Thyroid gland (tissue), 4 donors: ENCODE measurements around the gene FGF22. TPM values are rescaled to one million over a fixed set of nuclear protein-coding genes. Genes with fewer than 3 reads are reported as not detected.
"Not testable (repeated sequence)": the region's sequence is repeated elsewhere in the genome, so short reads cannot be mapped to it uniquely, and the experiment has no call there.

Experiments used
- DNase-seq, 2 donors: peaks; one replicate each; pipeline ENCODE4 v3.0.0-alpha.2; 2019
- H3K27ac ChIP-seq, 3 donors: fragments of 200-600 bp; sonication (generic); 1 replicate in 2 of 3; 2 replicates in 1 of 3; pipeline ENCODE4 v1.5.1; 2016 to 2019; ENCODE audit warnings: mild to moderate bottlenecking in 1 of 3, moderate library complexity in 1 of 3
- H3K27me3 ChIP-seq: fragments of 200-600 bp; sonication (generic); one replicate; pipeline ENCODE4 v1.5.1; 2019
- H3K36me3 ChIP-seq, 2 donors: fragments of 200-600 bp; sonication (generic); one replicate each; pipeline ENCODE4 v1.5.1; 2016 to 2019
- H3K4me1 ChIP-seq, 2 donors: fragments of 200-600 bp; sonication (generic); one replicate each; pipeline ENCODE4 v1.5.1; 2017 to 2019
- H3K4me3 ChIP-seq, 3 donors: fragments of 200-600 bp; sonication (generic); replicated peaks in 1 of 3; 1 replicate in 2 of 3; 2 replicates in 1 of 3; pipeline ENCODE4 v1.5.1; 2016; ENCODE audit warnings: mild to moderate bottlenecking in 1 of 3
- H3K9me3 ChIP-seq: fragments of 200-600 bp; sonication (generic); one replicate; pipeline ENCODE4 v1.5.1; 2017
- CTCF ChIP-seq, 6 experiments: fragments of 200-600 bp in 3 of 6; fragments of 450-650 bp in 3 of 6; sonication (generic) in 3 of 6; IDR thresholded peaks; one replicate each; pipeline ENCODE4 v1.5.1; 2016 to 2019; ENCODE audit warnings: antibody characterized with exemption in 6 of 6, mild to moderate bottlenecking in 2 of 6, inconsistent platforms in 1 of 6, moderate library complexity in 1 of 6
- POLR2A ChIP-seq, 2 donors: fragments of 450-650 bp; IDR thresholded peaks; one replicate each; pipeline ENCODE4 v1.6.1; 2017; ENCODE audit warnings: antibody characterized with exemption in 2 of 2, mild to moderate bottlenecking in 2 of 2, moderate library complexity in 1 of 2
- WGBS, 2 donors: methylation state at CpG; one replicate each; pipeline ENCODE4 v1.1.5; 2017; 5-methylcytosine and 5-hydroxymethylcytosine counted together
- intact Hi-C: fragments of 100-400 bp; cut with DNase I; formaldehyde crosslinking; loops from one replicate; pipeline ENCODE4 v1.15.1; 2023
- total RNA-seq, 4 donors: library from RNA; depleted of rRNA; stranded (reverse); fragments of >200 nt; gene quantifications; one replicate each; pipeline ENCODE4 v1.2.3, GENCODE V29; 2016

Gene FGF22
- total RNA-seq, 4 donors from 2014 or later, result not detected

GRCh38 chr19:601790-602189 is 37.9 kb upstream of the FGF22 start:
- Histone ChIP-seq H3K27ac (no peak overlapping the region), H3K4me3 (no peak overlapping the region), H3K36me3 (no peaks in the 10 kb centered on the region), H3K27me3 (no peaks in the 10 kb centered on the region), H3K4me1 (no peaks in the 10 kb centered on the region), H3K9me3 (no peaks in the 10 kb centered on the region)
- WGBS, 2 donors, result 89 to 90% methylated on average over 25 of the region's 25 CpGs
- intact Hi-C loops, result no loop called here
- TF ChIP-seq CTCF (IDR thresholded peaks at IDR 0.05), result no peak
- DNase-seq, result no peak

GRCh38 chr19:602391-603301 is 37.0 kb upstream of the FGF22 start:
- TF ChIP-seq POLR2A (IDR thresholded peaks at IDR 0.05) (no peak), CTCF (IDR thresholded peaks at IDR 0.05) (no peak)
- H3K4me3 ChIP-seq, result no peak overlapping the region
- intact Hi-C loops, result no loop called here
- H3K36me3 ChIP-seq, result no peaks in the 10 kb centered on the region
- no peaks in the 10 kb centered on the region for H3K9me3 ChIP-seq
- WGBS, 2 donors, result 82 to 87% methylated on average over 26 to 27 of the region's 35 CpGs
- H3K4me1 ChIP-seq, result no peaks in the 10 kb centered on the region
- DNase-seq, result no peak
- H3K27me3 ChIP-seq, result no peaks in the 10 kb centered on the region
- no peak overlapping the region for H3K27ac ChIP-seq

GRCh38 chr19:603302-603639 is 36.4 kb upstream of the FGF22 start:
- H3K4me1 ChIP-seq, DNase-seq, intact Hi-C loops, H3K27me3 ChIP-seq, H3K9me3 ChIP-seq, H3K36me3 ChIP-seq, H3K4me3 ChIP-seq, H3K27ac ChIP-seq: not testable (repeated sequence)
- WGBS, 2 donors, result 76 to 100% methylated on average over 4 to 7 of the region's 13 CpGs

- H3K27ac ChIP-seq, intact Hi-C loops, H3K4me3 ChIP-seq, H3K4me1 ChIP-seq, H3K36me3 ChIP-seq, H3K9me3 ChIP-seq, H3K27me3 ChIP-seq, DNase-seq: not testable (repeated sequence)
- WGBS, 2 donors, result 93 to 97% methylated on average over 15 of the region's 20 CpGs
Observed at GRCh38 chr19:603779-604178, 35.9 kb upstream of the FGF22 start.

GRCh38 chr19:604355-604754 is 35.3 kb upstream of the FGF22 start:
- Histone ChIP-seq H3K27me3 (no peaks in the 10 kb centered on the region), H3K4me3 (no peak overlapping the region), H3K4me1 (no peaks in the 10 kb centered on the region), H3K27ac (no peak overlapping the region), H3K9me3 (no peaks in the 10 kb centered on the region), H3K36me3 (no peaks in the 10 kb centered on the region)
- intact Hi-C loops, result no loop called here
- no peak for TF ChIP-seq POLR2A (IDR thresholded peaks at IDR 0.05)
- TF ChIP-seq CTCF (IDR thresholded peaks at IDR 0.05), result no peak
- WGBS, 2 donors, result 87 to 88% methylated on average over 10 to 11 of the region's 11 CpGs
- no peak for DNase-seq

- intact Hi-C loops, H3K36me3 ChIP-seq, H3K4me1 ChIP-seq, DNase-seq, H3K4me3 ChIP-seq, H3K27me3 ChIP-seq, H3K9me3 ChIP-seq, H3K27ac ChIP-seq: not testable (repeated sequence)
- 79 to 86% methylated on average over 6 to 9 of the region's 34 CpGs for WGBS, 2 donors
Observed at GRCh38 chr19:605061-605971, 34.4 kb upstream of the FGF22 start.
